Activated CD4-positive, alpha-beta memory T cell treated with anti-CD3 and anti-CD28 coated beads for 36 hours (primary cell): ENCODE data around the gene ALKBH2. TPM values are rescaled to one million over a fixed set of nuclear protein-coding genes. Genes with fewer than 3 reads are reported as not detected.

Experiments used
- CTCF ChIA-PET: fragments of 350-600 bp; sonication (Branson Sonifier 250); formaldehyde crosslinking; loops from one replicate; lab custom pipeline; 2021; ENCODE audit warnings: antibody characterized with exemption, inconsistent platforms; lab: Charles Lee
- POLR2A ChIA-PET: fragments of 350-600 bp; sonication (Branson Sonifier 250); formaldehyde crosslinking; loops from one replicate; lab custom pipeline; 2021; ENCODE audit warnings: antibody characterized with exemption; lab: Charles Lee
- DNase-seq: peaks from one replicate; pipeline ENCODE4 v3.0.0-alpha.2; 2020
- H3K27ac Mint-ChIP-seq: one replicate; pipeline ENCODE4 v1.8.0; 2021; ENCODE audit warnings: mixed read lengths
- H3K27me3 Mint-ChIP-seq: one replicate; pipeline ENCODE4 v1.8.0; 2021; ENCODE audit warnings: mixed read lengths
- H3K36me3 Mint-ChIP-seq: one replicate; pipeline ENCODE4 v1.8.0; 2021; ENCODE audit warnings: mixed read lengths
- H3K4me1 Mint-ChIP-seq: one replicate; pipeline ENCODE4 v1.8.0; 2021; ENCODE audit warnings: low read depth, mixed read lengths
- H3K4me3 Mint-ChIP-seq: one replicate; pipeline ENCODE4 v1.8.0; 2021; ENCODE audit warnings: mild to moderate bottlenecking, mixed read lengths
- H3K9me3 Mint-ChIP-seq: one replicate; pipeline ENCODE4 v1.8.0; 2021; ENCODE audit warnings: mixed read lengths
- intact Hi-C: fragments of 100-400 bp; cut with micrococcal nuclease; formaldehyde crosslinking; loops from one replicate; pipeline ENCODE4 v1.15.1; 2023
- total RNA-seq, 2 experiments: library from RNA; stranded (reverse); gene quantifications; one replicate each; pipeline ENCODE4 v1.2.3, GENCODE V29; 2021

ALKBH2 gene
- total RNA-seq, 2 experiments from 2014 or later, result 23.9 to 28.6 TPM

GRCh38 chr12:109092497-109093021 is 713 bp downstream of the ALKBH2 start:
- intact Hi-C loops, result loop anchor here (1.0 to 10.0 kb wide), 10 partner anchors 39 to 524 kb away; partner anchors contain the start of genes CORO1C, SELPLG and SSH1
- Mint-ChIP-seq H3K27me3 (no peaks in the 10 kb centered on the region), H3K4me3 (peak overlapping the region; percentile 71), H3K27ac (peak overlapping the region; percentile 81), H3K9me3 (no peaks in the 10 kb centered on the region), H3K4me1 (peaks cover 34% of the 10 kb centered on the region), H3K36me3 (peaks cover 23% of the 10 kb centered on the region)
- DNase-seq, result no peak
- CTCF ChIA-PET, result interaction anchor here (0.6 to 6.1 kb wide), 24 partner anchors 8 to 531 kb away, joined by 3 to 39 read pairs (median 4); partner anchors contain the start of genes ACACB, SART3, SVOP and USP30
- POLR2A ChIA-PET, result interaction anchor here (0.7 to 1.5 kb wide), 4 partner anchors 9 to 235 kb away, joined by 3 to 6 read pairs (median 4); partner anchors contain the start of genes SSH1 and USP30

GRCh38 chr12:109089683-109090082 is 3.6 kb downstream of the ALKBH2 start:
- CTCF ChIA-PET, result no interaction called here
- Mint-ChIP-seq H3K27ac (no peak overlapping the region), H3K9me3 (no peaks in the 10 kb centered on the region), H3K27me3 (no peaks in the 10 kb centered on the region), H3K4me3 (no peak overlapping the region), H3K4me1 (peaks cover 34% of the 10 kb centered on the region), H3K36me3 (peaks cover 31% of the 10 kb centered on the region)
- POLR2A ChIA-PET, result no interaction called here
- no peak for DNase-seq
- intact Hi-C loops, result loop anchor here (5.0 to 10.0 kb wide), 4 partner anchors 252 to 455 kb away; partner anchors contain the start of gene SELPLG

GRCh38 chr12:109088818-109089217 is 4.5 kb downstream of the ALKBH2 start:
- POLR2A ChIA-PET, result no interaction called here

GRCh38 chr12:109087250-109087649 is 6.0 kb downstream of the ALKBH2 start:
- Mint-ChIP-seq H3K27ac (no peak overlapping the region), H3K4me1 (peaks cover 16% of the 10 kb centered on the region), H3K9me3 (no peaks in the 10 kb centered on the region), H3K27me3 (no peaks in the 10 kb centered on the region), H3K36me3 (peaks cover 36% of the 10 kb centered on the region), H3K4me3 (no peak overlapping the region)
- ChIA-PET POLR2A (no interaction called here), CTCF (interaction anchor here (1.0 to 2.1 kb wide), 4 partner anchors 25 to 203 kb away, joined by 4 to 9 read pairs (median 5); no protein-coding TSS in a partner anchor)
- intact Hi-C loops, result no loop called here
- no peak for DNase-seq

More at GRCh38 chr12:109088818-109089217, 4.5 kb downstream of the ALKBH2 start:
- Mint-ChIP-seq H3K27me3 (no peaks in the 10 kb centered on the region), H3K9me3 (no peaks in the 10 kb centered on the region), H3K4me1 (peaks cover 30% of the 10 kb centered on the region), H3K4me3 (no peak overlapping the region), H3K36me3 (peaks cover 32% of the 10 kb centered on the region), H3K27ac (no peak overlapping the region)
- CTCF ChIA-PET, result interaction anchor here (0.7 kb wide), 1 partner anchor 23 kb away, joined by 3 read pairs; no protein-coding TSS in a partner anchor
- intact Hi-C loops, result no loop called here
- DNase-seq, result no peak

GRCh38 chr12:109085590-109085989 is 7.7 kb downstream of the ALKBH2 start:
- POLR2A ChIA-PET, result no interaction called here
- peaks cover 36% of the 10 kb centered on the region for H3K36me3 Mint-ChIP-seq
- CTCF ChIA-PET, result interaction anchor here (1.0 to 1.5 kb wide), 2 partner anchors 7 to 9 kb away, joined by 3 to 5 read pairs; partner anchors contain the start of gene ALKBH2
- DNase-seq, result no peak
- H3K9me3 Mint-ChIP-seq, result no peaks in the 10 kb centered on the region
- H3K4me3 Mint-ChIP-seq, result no peak overlapping the region
- no peaks in the 10 kb centered on the region for H3K27me3 Mint-ChIP-seq
- no peak overlapping the region for H3K27ac Mint-ChIP-seq
- intact Hi-C loops, result no loop called here
- peaks cover 4% of the 10 kb centered on the region for H3K4me1 Mint-ChIP-seq

GRCh38 chr12:109084425-109084824 is 8.8 kb downstream of the ALKBH2 start:
- Mint-ChIP-seq H3K4me3 (no peak overlapping the region), H3K9me3 (peaks cover 3% of the 10 kb centered on the region), H3K4me1 (no peaks in the 10 kb centered on the region), H3K36me3 (peaks cover 37% of the 10 kb centered on the region), H3K27ac (no peak overlapping the region), H3K27me3 (no peaks in the 10 kb centered on the region)
- POLR2A ChIA-PET, result no interaction called here
- CTCF ChIA-PET, result interaction anchor here (1.0 to 1.5 kb wide), 2 partner anchors 8 to 10 kb away, joined by 3 to 5 read pairs; partner anchors contain the start of gene ALKBH2
- intact Hi-C loops, result no loop called here
- DNase-seq, result no peak

- intact Hi-C loops, result no loop called here
- DNase-seq, result no peak
- H3K9me3 Mint-ChIP-seq, result peaks cover 9% of the 10 kb centered on the region
- H3K27ac Mint-ChIP-seq, result no peak overlapping the region
- ChIA-PET CTCF (interaction anchor here (1.2 kb wide), 1 partner anchor 10 kb away, joined by 4 read pairs; the partner anchor contains the start of gene ALKBH2), POLR2A (no interaction called here)
- H3K36me3 Mint-ChIP-seq, result peaks cover 44% of the 10 kb centered on the region
- H3K4me3 Mint-ChIP-seq, result no peak overlapping the region
- no peaks in the 10 kb centered on the region for H3K27me3 Mint-ChIP-seq
- H3K4me1 Mint-ChIP-seq, result no peaks in the 10 kb centered on the region
Observed at GRCh38 chr12:109082751-109083150, 10.5 kb downstream of the ALKBH2 start.

GRCh38 chr12:109074866-109075265 is 18.4 kb downstream of the ALKBH2 start:
- Mint-ChIP-seq H3K36me3 (peaks cover 44% of the 10 kb centered on the region), H3K4me3 (no peak overlapping the region), H3K9me3 (peaks cover 13% of the 10 kb centered on the region), H3K27ac (no peak overlapping the region), H3K27me3 (no peaks in the 10 kb centered on the region), H3K4me1 (no peaks in the 10 kb centered on the region)
- CTCF ChIA-PET, result no interaction called here
- POLR2A ChIA-PET, result no interaction called here
- no peak for DNase-seq
- intact Hi-C loops, result no loop called here

- H3K9me3 Mint-ChIP-seq, result no peaks in the 10 kb centered on the region
- H3K27ac Mint-ChIP-seq, result no peak overlapping the region
- DNase-seq, result no peak
- ChIA-PET CTCF (no interaction called here), POLR2A (no interaction called here)
- intact Hi-C loops, result no loop called here
- H3K4me1 Mint-ChIP-seq, result no peaks in the 10 kb centered on the region
- H3K27me3 Mint-ChIP-seq, result no peaks in the 10 kb centered on the region
- peaks cover 26% of the 10 kb centered on the region for H3K36me3 Mint-ChIP-seq
- H3K4me3 Mint-ChIP-seq, result no peak overlapping the region
Observed at GRCh38 chr12:109069307-109070271, 23.7 kb downstream of the ALKBH2 start.

GRCh38 chr12:109065853-109066193 is 27.4 kb downstream of the ALKBH2 start:
- DNase-seq, result no peak
- Mint-ChIP-seq H3K27ac (no peak overlapping the region), H3K4me1 (peaks cover 4% of the 10 kb centered on the region), H3K36me3 (peaks cover 17% of the 10 kb centered on the region), H3K4me3 (no peak overlapping the region), H3K27me3 (no peaks in the 10 kb centered on the region), H3K9me3 (no peaks in the 10 kb centered on the region)
- intact Hi-C loops, result no loop called here
- ChIA-PET POLR2A (no interaction called here), CTCF (no interaction called here)

- Mint-ChIP-seq H3K4me1 (peaks cover 4% of the 10 kb centered on the region), H3K27ac (no peak overlapping the region), H3K27me3 (no peaks in the 10 kb centered on the region), H3K36me3 (peaks cover 17% of the 10 kb centered on the region), H3K4me3 (no peak overlapping the region), H3K9me3 (no peaks in the 10 kb centered on the region)
- intact Hi-C loops, result no loop called here
- ChIA-PET CTCF (no interaction called here), POLR2A (no interaction called here)
- DNase-seq, result no peak
Observed at GRCh38 chr12:109065154-109065852, 28.0 kb downstream of the ALKBH2 start.
